Smooth muscle cell (in vitro differentiated cells): ENCODE results near the gene AQP12B. TPM values are rescaled to one million over a fixed set of nuclear protein-coding genes. Genes with fewer than 3 reads are reported as not detected.

ENCODE experiments used
- DNase-seq: peaks from one replicate; lab custom pipeline; 2025; ENCODE audit not compliant: unreplicated experiment; lab: John Stamatoyannopoulos, UW
- H2AFZ ChIP-seq: fragments of 200-600 bp; sonication (generic); 2 replicates; pipeline ENCODE4 v1.6.0; 2016; ENCODE audit warnings: antibody characterized with exemption, low read depth, mild to moderate bottlenecking
- H3F3A ChIP-seq: fragments of 200-600 bp; sonication (generic); 2 replicates; pipeline ENCODE4 v1.6.0; 2017; ENCODE audit warnings: antibody characterized with exemption, low read depth
- H3K27ac ChIP-seq: fragments of 200-600 bp; sonication (generic); 2 replicates; pipeline ENCODE4 v1.5.1; 2016; ENCODE audit warnings: low read depth, mild to moderate bottlenecking
- H3K27me3 ChIP-seq: fragments of 200-600 bp; sonication (generic); 2 replicates; pipeline ENCODE4 v1.6.1; 2016; ENCODE audit warnings: low read depth, mild to moderate bottlenecking
- H3K36me3 ChIP-seq: fragments of 200-600 bp; sonication (generic); 2 replicates; pipeline ENCODE4 v1.5.1; 2016; ENCODE audit warnings: low read depth
- H3K4me1 ChIP-seq: fragments of 200-600 bp; sonication (generic); 2 replicates; pipeline ENCODE4 v1.5.1; 2016; ENCODE audit warnings: low read depth
- H3K4me2 ChIP-seq: fragments of 200-600 bp; sonication (generic); 2 replicates; pipeline ENCODE4 v1.6.0; 2016; ENCODE audit warnings: mild to moderate bottlenecking
- H3K4me3 ChIP-seq: fragments of 200-600 bp; sonication (generic); 2 replicates; pipeline ENCODE4 v1.5.1; 2016; ENCODE audit warnings: mild to moderate bottlenecking
- H3K79me2 ChIP-seq: fragments of 200-600 bp; sonication (generic); 2 replicates; pipeline ENCODE4 v1.6.0; 2016; ENCODE audit warnings: low read depth, mild to moderate bottlenecking
- H3K9ac ChIP-seq: fragments of 200-600 bp; sonication (generic); 2 replicates; pipeline ENCODE4 v1.6.0; 2016; ENCODE audit warnings: low read depth
- H3K9me3 ChIP-seq: fragments of 200-600 bp; sonication (generic); replicated peaks from 2 replicates; pipeline ENCODE4 v1.5.1; 2016; ENCODE audit warnings: low read depth
- H4K20me1 ChIP-seq: fragments of 200-600 bp; sonication (generic); 2 replicates; pipeline ENCODE4 v1.6.0; 2016; ENCODE audit warnings: low read depth
- WGBS: methylation state at CpG from one replicate; pipeline ENCODE4 v1.1.7; 2016; ENCODE audit warnings: low lambda C conversion rate; 5-methylcytosine and 5-hydroxymethylcytosine counted together
- polyA plus RNA-seq: library from polyadenylated mRNA; unstranded; fragments of >200 nt; fragmentation: Nextera tagmentation; extraction: Ambion mirVana; gene quantifications from 2 replicates; pipeline ENCODE4 v1.2.1, GENCODE V29; 2016
- total RNA-seq: library from RNA; depleted of rRNA; stranded (reverse); fragments of >200 nt; gene quantifications from 2 replicates; pipeline ENCODE4 v1.2.3, GENCODE V29; 2014
- TF ChIP-seq, protein P1 (sequence below): fragments of 200-600 bp; sonication (generic); IDR thresholded peaks from 2 replicates; pipeline ENCODE4 v1.5.1; 2017; ENCODE audit warnings: borderline replicate concordance, mild to moderate bottlenecking, antibody characterized with exemption; ENCODE audit not compliant: insufficient read depth, poor library complexity, severe bottlenecking

Gene AQP12B
- total and polyA plus RNA-seq, 2 experiments from 2014 or later = not detected

DNA sequence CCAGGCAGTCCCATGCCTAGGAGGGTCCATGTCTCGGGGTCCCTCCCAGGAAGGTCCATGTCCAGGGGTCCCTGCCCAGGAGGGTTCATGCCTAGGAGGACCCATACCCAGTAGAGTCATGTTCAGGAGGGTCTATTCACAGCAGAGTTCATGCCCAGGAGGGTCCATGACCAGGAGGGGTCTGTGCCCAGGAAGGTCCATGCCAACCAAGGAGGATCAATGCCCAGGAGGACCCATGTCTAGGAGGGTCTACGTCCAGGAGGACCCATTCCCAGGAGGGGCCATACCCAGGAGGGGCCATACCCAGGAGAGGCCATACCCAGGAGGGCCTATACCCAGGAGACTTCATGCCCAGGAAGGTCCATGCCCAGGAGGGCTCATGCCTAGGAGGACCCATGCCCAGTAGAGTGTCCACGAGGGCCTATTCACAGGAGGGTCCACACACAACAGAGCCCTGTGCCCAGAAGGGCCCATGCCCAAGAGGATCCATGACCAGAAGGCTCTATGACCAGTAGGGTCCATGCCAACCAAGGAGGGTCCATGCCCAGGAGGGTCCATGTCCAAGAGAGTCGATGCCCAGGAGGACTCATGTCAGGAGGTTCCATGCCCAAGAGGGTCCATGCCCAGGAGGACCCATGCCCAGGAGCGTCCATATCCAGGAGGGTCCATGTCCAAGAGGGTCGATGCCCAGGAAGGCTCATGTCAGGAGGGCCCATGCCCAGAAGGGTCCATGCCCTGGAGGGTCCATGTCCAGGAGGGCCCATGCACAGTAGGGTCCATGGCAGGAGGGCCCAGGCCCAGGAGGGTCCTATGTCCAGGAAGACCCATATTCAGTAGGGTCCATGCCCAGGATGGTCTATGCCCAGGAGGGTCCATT, 47.3 kb downstream of the AQP12B start:
- H3K27ac ChIP-seq = no peak overlapping the region
- TF ChIP-seq, protein P1, sequence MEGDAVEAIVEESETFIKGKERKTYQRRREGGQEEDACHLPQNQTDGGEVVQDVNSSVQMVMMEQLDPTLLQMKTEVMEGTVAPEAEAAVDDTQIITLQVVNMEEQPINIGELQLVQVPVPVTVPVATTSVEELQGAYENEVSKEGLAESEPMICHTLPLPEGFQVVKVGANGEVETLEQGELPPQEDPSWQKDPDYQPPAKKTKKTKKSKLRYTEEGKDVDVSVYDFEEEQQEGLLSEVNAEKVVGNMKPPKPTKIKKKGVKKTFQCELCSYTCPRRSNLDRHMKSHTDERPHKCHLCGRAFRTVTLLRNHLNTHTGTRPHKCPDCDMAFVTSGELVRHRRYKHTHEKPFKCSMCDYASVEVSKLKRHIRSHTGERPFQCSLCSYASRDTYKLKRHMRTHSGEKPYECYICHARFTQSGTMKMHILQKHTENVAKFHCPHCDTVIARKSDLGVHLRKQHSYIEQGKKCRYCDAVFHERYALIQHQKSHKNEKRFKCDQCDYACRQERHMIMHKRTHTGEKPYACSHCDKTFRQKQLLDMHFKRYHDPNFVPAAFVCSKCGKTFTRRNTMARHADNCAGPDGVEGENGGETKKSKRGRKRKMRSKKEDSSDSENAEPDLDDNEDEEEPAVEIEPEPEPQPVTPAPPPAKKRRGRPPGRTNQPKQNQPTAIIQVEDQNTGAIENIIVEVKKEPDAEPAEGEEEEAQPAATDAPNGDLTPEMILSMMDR = no peak

DNA sequence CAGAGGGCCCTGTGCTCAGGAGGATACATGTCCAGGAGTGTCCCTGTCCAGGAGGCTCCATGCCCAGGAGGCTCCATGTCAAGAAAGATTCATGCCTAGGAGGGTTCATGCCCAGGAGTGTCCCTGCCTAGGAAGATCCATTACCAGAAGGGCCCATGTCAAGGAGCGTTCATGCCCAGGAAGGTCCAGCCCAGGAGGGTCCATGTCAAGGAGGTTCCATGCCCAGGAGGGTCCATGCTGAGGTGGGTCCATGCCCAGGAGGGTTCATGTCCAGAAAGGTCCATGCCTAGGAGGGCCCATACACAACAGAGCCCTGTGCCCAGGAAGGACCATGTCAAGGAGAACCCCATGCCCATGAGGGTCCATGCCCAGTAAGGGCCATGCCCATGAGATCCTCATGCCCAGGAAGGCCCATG, 50.4 kb downstream of the AQP12B start:
- Histone ChIP-seq H3K4me3 (no peak overlapping the region), H3K36me3 (no peaks in the 10 kb centered on the region), H3K79me2 (no peaks in the 10 kb centered on the region), H3F3A (no peaks in the 10 kb centered on the region), H3K27me3 (no peaks in the 10 kb centered on the region), H2AFZ (no peak overlapping the region), H3K9me3 (no peaks in the 10 kb centered on the region), H3K27ac (no peak overlapping the region), H3K4me2 (no peak overlapping the region), H3K9ac (no peak overlapping the region), H3K4me1 (no peaks in the 10 kb centered on the region), H4K20me1 (no peaks in the 10 kb centered on the region)
- WGBS = 94% methylated on average over 1 of the region's 1 CpG
- TF ChIP-seq, protein P1 = no peak
- no peak for DNase-seq

More for the DNA sequence above, 47.3 kb downstream of the AQP12B start:
- Histone ChIP-seq H3F3A (no peaks in the 10 kb centered on the region), H4K20me1 (no peaks in the 10 kb centered on the region), H3K79me2 (no peaks in the 10 kb centered on the region), H3K27me3 (no peaks in the 10 kb centered on the region), H3K4me3 (no peak overlapping the region), H3K4me1 (no peaks in the 10 kb centered on the region), H2AFZ (no peak overlapping the region), H3K4me2 (no peak overlapping the region), H3K9me3 (no peaks in the 10 kb centered on the region), H3K9ac (no peak overlapping the region), H3K36me3 (no peaks in the 10 kb centered on the region)
- 88% methylated on average over 6 of the region's 6 CpGs for WGBS
- DNase-seq = no peak

DNA sequence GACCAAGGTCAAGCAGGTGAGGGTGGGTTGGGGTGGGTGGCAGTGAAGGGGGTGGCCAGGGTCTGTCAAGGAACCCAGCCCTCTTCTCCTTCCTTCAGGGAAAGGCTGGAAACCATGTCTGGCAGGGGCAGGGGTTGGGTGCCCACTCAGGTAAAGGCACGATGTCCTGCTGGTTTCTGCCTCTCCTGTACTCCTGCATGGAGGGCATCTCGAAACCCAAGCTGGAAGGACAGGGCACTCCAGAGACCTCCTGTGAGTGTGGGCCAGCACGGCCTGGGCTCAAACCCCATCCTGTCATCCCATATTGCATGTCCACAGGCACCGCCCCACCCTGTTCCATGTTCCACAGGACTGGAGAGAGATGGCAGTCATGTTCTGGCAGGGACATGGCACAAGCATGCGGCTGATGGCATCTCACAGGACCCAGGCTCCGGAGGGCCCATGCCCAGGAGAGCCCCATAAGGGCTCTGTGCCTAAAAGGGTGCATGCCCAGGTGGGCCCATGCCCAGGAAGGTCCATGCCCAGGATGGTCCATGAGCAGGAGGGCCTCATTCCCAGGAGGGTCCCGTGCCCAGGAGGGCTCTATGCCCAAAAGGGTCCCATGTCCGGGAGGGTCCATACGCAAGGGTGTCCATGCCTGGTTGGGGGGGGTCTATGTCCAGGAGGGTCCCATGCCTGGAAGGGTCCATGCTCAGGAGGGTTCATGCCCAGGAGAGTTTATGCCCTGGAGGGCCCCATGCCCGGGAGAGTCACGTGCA, 51.0 kb downstream of the AQP12B start:
- no peaks in the 10 kb centered on the region for H3K27me3 ChIP-seq
- no peak overlapping the region for H3K4me3 ChIP-seq
- no peak overlapping the region for H2AFZ ChIP-seq
- H3K27ac ChIP-seq = no peak overlapping the region
- no peak overlapping the region for H3K4me2 ChIP-seq
- no peaks in the 10 kb centered on the region for H3K36me3 ChIP-seq
- no peaks in the 10 kb centered on the region for H3K79me2 ChIP-seq
- H3K4me1 ChIP-seq = no peaks in the 10 kb centered on the region
- DNase-seq = no peak
- no peaks in the 10 kb centered on the region for H3K9me3 ChIP-seq
- no peak overlapping the region for H3K9ac ChIP-seq
- 82% methylated on average over 10 of the region's 11 CpGs for WGBS
- no peaks in the 10 kb centered on the region for H4K20me1 ChIP-seq
- TF ChIP-seq, protein P1 = no peak
- H3F3A ChIP-seq = no peaks in the 10 kb centered on the region
